Coronary artery (tissue), 2 donors: ENCODE results near the gene CCR5AS.

ENCODE experiments used
- DNase-seq: peaks from one replicate; pipeline ENCODE4 v3.0.0-alpha.2; 2017; ENCODE audit warnings: low spot score
- H3K27ac ChIP-seq, 2 donors: fragments of 200-600 bp; sonication (generic); one replicate each; pipeline ENCODE4 v1.5.1; 2016 to 2019
- H3K4me3 ChIP-seq: fragments of 200-600 bp; sonication (generic); 2 replicates; pipeline ENCODE4 v1.5.1; 2016; ENCODE audit warnings: mild to moderate bottlenecking, moderate library complexity
- CTCF ChIP-seq: fragments of 200-600 bp; sonication (generic); IDR thresholded peaks from one replicate; pipeline ENCODE4 v1.5.1; 2019; ENCODE audit warnings: antibody characterized with exemption

The CCR5AS gene

GRCh38 chr3:46400000-46400734 lies 6.7 kb downstream of the CCR5AS start:
- H3K27ac ChIP-seq = no peak overlapping the region
- DNase-seq = no peak
- no peak overlapping the region for H3K4me3 ChIP-seq
- no peak for TF ChIP-seq CTCF

GRCh38 chr3:46399557-46399956 lies 7.3 kb downstream of the CCR5AS start:
- no peak for DNase-seq
- Histone ChIP-seq H3K27ac (no peak overlapping the region), H3K4me3 (no peak overlapping the region)
- TF ChIP-seq CTCF = no peak

GRCh38 chr3:46399098-46399497 lies 7.8 kb downstream of the CCR5AS start:
- Histone ChIP-seq H3K27ac (no peak overlapping the region), H3K4me3 (no peak overlapping the region)
- TF ChIP-seq CTCF = no peak
- no peak for DNase-seq

DNA sequence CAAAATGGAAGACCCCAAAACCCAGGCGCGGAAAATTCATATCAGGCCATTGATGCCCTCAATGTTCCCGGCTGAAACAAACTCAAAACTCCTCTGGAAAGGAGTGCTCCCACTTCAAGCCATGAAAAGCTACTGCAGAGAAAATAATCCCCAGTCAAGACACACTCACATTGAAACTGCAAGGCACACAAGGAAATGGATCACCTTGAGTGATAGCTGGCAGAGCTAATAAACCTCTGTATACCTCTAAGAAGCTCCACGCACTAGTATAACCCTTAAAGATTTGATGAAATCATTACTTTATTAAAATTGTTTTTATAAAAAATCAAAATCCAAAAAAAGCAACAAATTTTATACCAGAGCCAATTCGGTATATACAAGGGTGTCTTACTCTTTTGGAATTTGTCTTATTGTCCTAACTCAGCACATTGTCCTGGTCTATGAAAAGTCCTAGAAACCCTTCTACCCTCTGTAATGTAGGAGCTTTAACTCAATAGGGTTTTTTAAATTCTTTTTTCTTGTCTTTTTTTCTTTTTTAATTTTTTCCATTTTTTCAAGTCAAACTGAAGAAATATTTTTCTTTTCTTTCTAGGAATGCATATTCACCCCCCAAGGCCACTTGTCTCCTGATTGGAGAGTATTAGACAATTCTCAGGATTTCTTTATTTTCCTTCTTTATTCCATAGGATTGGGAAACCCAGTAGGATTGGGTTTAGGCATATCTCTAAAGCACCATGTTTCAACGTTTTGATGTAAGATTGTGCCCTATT lies 8.5 kb downstream of the CCR5AS start:
- TF ChIP-seq CTCF = no peak
- no peak overlapping the region for H3K27ac ChIP-seq
- H3K4me3 ChIP-seq = no peak overlapping the region
- no peak for DNase-seq

GRCh38 chr3:46397111-46397510 lies 9.8 kb downstream of the CCR5AS start:
- Histone ChIP-seq H3K27ac (no peak overlapping the region), H3K4me3 (no peak overlapping the region)
- no peak for TF ChIP-seq CTCF
- no peak for DNase-seq

DNA sequence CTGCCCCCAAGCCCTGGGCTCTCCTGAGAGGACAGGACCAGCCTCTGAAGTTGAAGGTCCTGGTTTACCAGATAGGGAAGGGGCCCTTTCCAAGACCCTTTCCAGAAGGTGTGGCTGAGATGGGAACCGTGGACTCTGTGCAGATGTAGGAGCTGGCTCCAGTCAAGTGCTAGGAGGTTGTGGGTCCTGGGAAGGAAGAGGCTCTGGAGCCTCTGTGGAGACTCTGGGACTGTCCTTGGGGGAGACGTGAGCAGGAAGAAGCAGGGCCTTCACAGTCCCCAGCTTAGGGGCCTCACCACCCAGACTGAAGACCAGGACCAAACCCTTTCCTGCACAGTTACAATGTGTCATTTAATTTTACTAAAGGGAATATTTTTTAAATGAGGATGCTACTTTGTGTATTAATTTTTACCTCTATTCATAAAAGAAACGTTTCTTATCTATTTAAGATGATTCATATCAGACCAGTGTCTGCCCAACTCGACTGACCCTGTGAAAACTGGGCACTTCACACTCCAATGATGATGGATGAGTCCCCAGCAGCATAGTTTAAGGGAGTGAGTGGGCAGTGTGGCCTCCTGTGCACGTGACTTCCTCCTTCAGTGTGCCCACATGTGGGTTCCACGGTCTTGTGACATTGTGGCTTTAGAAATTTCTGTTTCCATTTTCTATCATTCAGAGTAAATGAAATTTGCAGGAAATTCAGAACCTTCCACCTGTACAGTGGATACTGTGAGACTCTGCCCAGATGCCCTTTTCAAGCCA lies 10.9 kb downstream of the CCR5AS start:
- DNase-seq = peak; percentile 19
- Histone ChIP-seq H3K4me3 (no peak overlapping the region), H3K27ac (no peak overlapping the region)
- no peak for TF ChIP-seq CTCF
